NCI-H460 (cell line): Measurements from ENCODE around the gene DUSP6. TPM values are rescaled to one million over a fixed set of nuclear protein-coding genes. Genes with fewer than 3 reads are reported as not detected.

Source experiments
- DNase-seq: peaks from one replicate; pipeline ENCODE4 v3.0.0-alpha.2; 2016; ENCODE audit warnings: low read depth; ENCODE audit errors: extremely low read depth
- small RNA-seq, 2 experiments: library from RNA; depleted of rRNA; stranded (forward); fragments of <200 nt; gene quantifications; one replicate each; pipeline ENCODE3, GENCODE V24; 2014
- total RNA-seq: library from RNA; depleted of rRNA; stranded (reverse); fragments of >200 nt; shearing (Covaris generic); gene quantifications from 2 replicates; pipeline ENCODE4 v1.2.3, GENCODE V29; 2014; rRNA removed

The DUSP6 gene
- total RNA-seq, 1 experiment from 2014 or later: 172 TPM

- DNase-seq: no peak
Observed at GRCh38 chr12:89305373-89305772, 46.9 kb downstream of the DUSP6 start.

GRCh38 chr12:89299931-89300330 lies 52.4 kb downstream of the DUSP6 start:
- no peak for DNase-seq

- DNase-seq: no peak
Observed at GRCh38 chr12:89299417-89299816, 52.9 kb downstream of the DUSP6 start.

Small RNA genes lying within 50 kb of the gene (small RNA-seq; reads per million reads assigned to genes)
- 0 reads per million in 2 experiments for gene MRPS6P4

Other genes with a start within 250 kb of the DUSP6 start
- 9.7 and 10.7 TPM in 2 replicates for gene GALNT4, start 172.3 kb upstream of the DUSP6 start, total RNA-seq
- 39.2 and 43.9 TPM in 2 replicates for gene POC1B, start 173.5 kb upstream of the DUSP6 start, total RNA-seq